GM23338 (cell line): ENCODE data around the gene UBXN2A. TPM values are rescaled to one million over a fixed set of nuclear protein-coding genes. Genes with fewer than 3 reads are reported as not detected.

Experiments
- ATAC-seq: fragments of 200-7000 bp; cut with Tn5 transposase; 3 replicates; pipeline ENCODE4 v1.9.1; 2020
- DNase-seq: peaks from one replicate; pipeline ENCODE4 v3.0.0-alpha.2; 2015; ENCODE audit warnings: low spot score
- H2AFZ ChIP-seq: fragments of 200-600 bp; sonication (generic); 2 replicates; pipeline ENCODE4 v1.8.0; 2016; ENCODE audit warnings: antibody characterized with exemption, mild to moderate bottlenecking, moderate library complexity
- H3F3A ChIP-seq: fragments of 200-600 bp; sonication (generic); replicated peaks from 2 replicates; pipeline ENCODE4 v1.8.0; 2017; ENCODE audit warnings: antibody characterized with exemption, mixed run types, low read depth
- H3K27ac ChIP-seq: fragments of 200-600 bp; sonication (generic); 2 replicates; pipeline ENCODE4 v1.6.1; 2016; ENCODE audit warnings: low read depth
- H3K27me3 ChIP-seq: fragments of 200-600 bp; sonication (generic); 2 replicates; pipeline ENCODE4 v1.8.0; 2016; ENCODE audit warnings: mild to moderate bottlenecking, mixed run types, moderate library complexity; ENCODE audit not compliant: insufficient read depth
- H3K36me3 ChIP-seq: fragments of 200-600 bp; sonication (generic); 2 replicates; pipeline ENCODE4 v1.8.0; 2016; ENCODE audit warnings: mild to moderate bottlenecking; ENCODE audit not compliant: insufficient read depth
- H3K4me1 ChIP-seq: fragments of 200-600 bp; sonication (generic); 2 replicates; pipeline ENCODE4 v1.8.0; 2016; ENCODE audit warnings: mild to moderate bottlenecking, moderate library complexity; ENCODE audit not compliant: insufficient read depth
- H3K4me2 ChIP-seq: fragments of 200-600 bp; sonication (generic); 2 replicates; pipeline ENCODE4 v1.7.1; 2017; ENCODE audit warnings: mixed run types
- H3K4me3 ChIP-seq: fragments of 200-600 bp; sonication (generic); 2 replicates; pipeline ENCODE4 v1.6.1; 2016; ENCODE audit warnings: mixed run types
- H3K79me2 ChIP-seq: fragments of 200-600 bp; sonication (generic); replicated peaks from 2 replicates; pipeline ENCODE4 v1.8.0; 2017; ENCODE audit warnings: mild to moderate bottlenecking; ENCODE audit not compliant: insufficient read depth
- H3K9me2 ChIP-seq: fragments of 200-600 bp; sonication (generic); 2 replicates; pipeline ENCODE4 v1.8.0; 2017; ENCODE audit not compliant: insufficient read depth
- H4K20me1 ChIP-seq: fragments of 200-600 bp; sonication (generic); replicated peaks from 2 replicates; pipeline ENCODE4 v1.8.0; 2017; ENCODE audit warnings: mild to moderate bottlenecking; ENCODE audit not compliant: insufficient read depth
- H3K27ac Mint-ChIP-seq: 2 replicates; pipeline ENCODE4 v1.8.0; 2020; ENCODE audit warnings: inconsistent platforms, mild to moderate bottlenecking, moderate library complexity, mixed read lengths
- H3K27me3 Mint-ChIP-seq: 3 replicates; pipeline ENCODE4 v1.8.0; 2022; ENCODE audit warnings: low read depth, mild to moderate bottlenecking, moderate library complexity, mixed read lengths, inconsistent platforms; ENCODE audit not compliant: insufficient read depth, poor library complexity
- H3K36me3 Mint-ChIP-seq: 3 replicates; pipeline ENCODE4 v1.8.0; 2021; ENCODE audit warnings: low read depth, mild to moderate bottlenecking, inconsistent platforms, moderate library complexity, mixed read lengths
- H3K4me1 Mint-ChIP-seq: 3 replicates; pipeline ENCODE4 v1.8.0; 2020; ENCODE audit warnings: mild to moderate bottlenecking, inconsistent platforms, mixed read lengths
- H3K4me3 Mint-ChIP-seq: 3 replicates; pipeline ENCODE4 v1.8.0; 2021; ENCODE audit warnings: moderate library complexity, mild to moderate bottlenecking, inconsistent platforms, mixed read lengths
- H3K9me3 Mint-ChIP-seq: 3 replicates; pipeline ENCODE4 v1.8.0; 2020; ENCODE audit warnings: moderate library complexity, mild to moderate bottlenecking, inconsistent platforms, mixed read lengths
- CREB1 ChIP-seq: fragments of 250-450 bp; sonication (Bioruptor Pico); IDR thresholded peaks from 2 replicates; pipeline ENCODE4 v1.5.0; 2020; ENCODE audit warnings: low read depth, mild to moderate bottlenecking, moderate library complexity
- EZH2 ChIP-seq: fragments of 200-600 bp; sonication (generic); IDR thresholded peaks from one replicate; pipeline ENCODE4 v1.8.0; 2017; ENCODE audit warnings: antibody characterized with exemption, mild to moderate bottlenecking, low read depth; ENCODE audit not compliant: unreplicated experiment
- EZH2phosphoT487 ChIP-seq: fragments of 200-600 bp; sonication (generic); IDR thresholded peaks from one replicate; pipeline ENCODE4 v1.8.1; 2018; ENCODE audit warnings: antibody characterized with exemption; ENCODE audit not compliant: unreplicated experiment
- JUNB ChIP-seq: IDR thresholded peaks from one replicate; pipeline ENCODE4 v1.6.1; 2016; ENCODE audit warnings: antibody characterized with exemption; ENCODE audit not compliant: unreplicated experiment
- NANOG ChIP-seq: IDR thresholded peaks from 2 replicates; pipeline ENCODE4 v1.6.1; 2016; ENCODE audit warnings: antibody characterized with exemption, borderline replicate concordance
- POLR2AphosphoS5 ChIP-seq: IDR thresholded peaks from 2 replicates; pipeline ENCODE4 v1.6.1; 2016; ENCODE audit warnings: antibody characterized with exemption, low read depth
- STAT1 ChIP-seq: IDR thresholded peaks from one replicate; pipeline ENCODE4 v1.6.1; 2016; ENCODE audit warnings: antibody characterized with exemption; ENCODE audit not compliant: unreplicated experiment
- ZNF114 ChIP-seq: fragments of 250-450 bp; sonication (Bioruptor Pico); IDR thresholded peaks from 2 replicates; pipeline ENCODE4 v1.5.0; 2020; ENCODE audit warnings: mild to moderate bottlenecking, moderate library complexity
- ZNF331 ChIP-seq: fragments of 250-450 bp; sonication (Bioruptor Pico); IDR thresholded peaks from 2 replicates; pipeline ENCODE4 v1.5.0; 2020; ENCODE audit warnings: low read depth, mild to moderate bottlenecking, moderate library complexity
- polyA plus RNA-seq: library from polyadenylated mRNA; unstranded; fragments of >200 nt; fragmentation: Nextera tagmentation; extraction: Ambion mirVana; gene quantifications from 2 replicates; pipeline ENCODE4 v1.2.1, GENCODE V29; 2016
- total RNA-seq: library from RNA; depleted of rRNA; stranded (reverse); fragments of >200 nt; shearing (Covaris generic); gene quantifications from 2 replicates; pipeline ENCODE4 v1.2.3, GENCODE V29; 2014
- TF ChIP-seq, protein P1 (sequence below): IDR thresholded peaks from one replicate; pipeline ENCODE4 v1.6.1; 2018; ENCODE audit warnings: antibody characterized with exemption; ENCODE audit not compliant: unreplicated experiment
- TF ChIP-seq, protein P2 (sequence below), 2 experiments: fragments of 200-600 bp in 1 of 2; sonication (generic) in 1 of 2; conservative IDR thresholded peaks; 2 replicates each; pipeline versions ENCODE4 v1.5.1 to v1.6.1; 2016 to 2017; ENCODE audit warnings: antibody characterized with exemption in 2 of 2, low read depth in 2 of 2, mild to moderate bottlenecking in 2 of 2, moderate library complexity in 1 of 2
- TF ChIP-seq, protein P3 (sequence below): fragments of 250-450 bp; sonication (Bioruptor Pico); IDR thresholded peaks from 2 replicates; pipeline ENCODE4 v1.5.0; 2020; ENCODE audit warnings: mild to moderate bottlenecking, moderate library complexity
- TF ChIP-seq, protein P4 (sequence below): IDR thresholded peaks from 2 replicates; pipeline ENCODE4 v1.6.1; 2016; ENCODE audit warnings: antibody characterized with exemption

UBXN2A gene
- total and polyA plus RNA-seq, 2 experiments from 2014 or later: 11.5 to 12.1 TPM

DNA sequence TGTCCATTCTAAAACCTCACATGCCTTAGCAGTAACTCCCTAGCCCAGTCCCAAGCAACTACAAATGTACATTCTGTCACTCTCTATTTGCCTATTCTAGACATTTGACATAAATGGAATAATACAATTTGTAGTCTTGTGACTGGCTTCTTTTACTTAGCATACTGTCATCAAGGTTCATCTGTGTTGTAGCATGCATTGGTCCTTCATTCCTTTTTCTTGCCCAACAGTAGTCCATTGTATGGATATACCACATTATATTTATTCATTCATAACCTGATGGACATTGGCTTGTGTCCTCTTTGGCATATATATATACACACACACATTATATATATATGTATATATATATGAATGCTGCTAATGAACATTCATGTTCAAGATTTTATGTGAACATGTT is 67.4 kb downstream of the UBXN2A start:
- Histone ChIP-seq H3K4me2 (no peak overlapping the region), H3K4me1 (peaks cover 18% of the 10 kb centered on the region), H3K4me3 (no peak overlapping the region), H4K20me1 (no peaks in the 10 kb centered on the region), H3K27me3 (peaks cover 14% of the 10 kb centered on the region), H3K36me3 (no peaks in the 10 kb centered on the region), H2AFZ (no peak overlapping the region), H3K27ac (no peak overlapping the region), H3F3A (peaks cover 11% of the 10 kb centered on the region; the same call in 1 of the 2 replicates), H3K9me2 (no peaks in the 10 kb centered on the region), H3K79me2 (no peaks in the 10 kb centered on the region)
- no peaks in the 10 kb centered on the region for H3K36me3 Mint-ChIP-seq
- no peak overlapping the region for H3K27ac Mint-ChIP-seq
- ATAC-seq (no peak), DNase-seq (no peak)
- peaks cover 15% of the 10 kb centered on the region for H3K27me3 Mint-ChIP-seq
- no peaks in the 10 kb centered on the region for H3K9me3 Mint-ChIP-seq
- peaks cover 14% of the 10 kb centered on the region; the same call in 2 of the 3 replicates for H3K4me1 Mint-ChIP-seq
- no peak overlapping the region for H3K4me3 Mint-ChIP-seq
- TF ChIP-seq NANOG (no peak), EZH2 (no peak), STAT1 (no peak), ZNF114 (CRISPR knock-in tag) (no peak), EZH2phosphoT487 (no peak), POLR2AphosphoS5 (no peak), CREB1 (CRISPR knock-in tag) (no peak), ZNF331 (CRISPR knock-in tag) (no peak), JUNB (no peak)
- TF ChIP-seq, protein P1, sequence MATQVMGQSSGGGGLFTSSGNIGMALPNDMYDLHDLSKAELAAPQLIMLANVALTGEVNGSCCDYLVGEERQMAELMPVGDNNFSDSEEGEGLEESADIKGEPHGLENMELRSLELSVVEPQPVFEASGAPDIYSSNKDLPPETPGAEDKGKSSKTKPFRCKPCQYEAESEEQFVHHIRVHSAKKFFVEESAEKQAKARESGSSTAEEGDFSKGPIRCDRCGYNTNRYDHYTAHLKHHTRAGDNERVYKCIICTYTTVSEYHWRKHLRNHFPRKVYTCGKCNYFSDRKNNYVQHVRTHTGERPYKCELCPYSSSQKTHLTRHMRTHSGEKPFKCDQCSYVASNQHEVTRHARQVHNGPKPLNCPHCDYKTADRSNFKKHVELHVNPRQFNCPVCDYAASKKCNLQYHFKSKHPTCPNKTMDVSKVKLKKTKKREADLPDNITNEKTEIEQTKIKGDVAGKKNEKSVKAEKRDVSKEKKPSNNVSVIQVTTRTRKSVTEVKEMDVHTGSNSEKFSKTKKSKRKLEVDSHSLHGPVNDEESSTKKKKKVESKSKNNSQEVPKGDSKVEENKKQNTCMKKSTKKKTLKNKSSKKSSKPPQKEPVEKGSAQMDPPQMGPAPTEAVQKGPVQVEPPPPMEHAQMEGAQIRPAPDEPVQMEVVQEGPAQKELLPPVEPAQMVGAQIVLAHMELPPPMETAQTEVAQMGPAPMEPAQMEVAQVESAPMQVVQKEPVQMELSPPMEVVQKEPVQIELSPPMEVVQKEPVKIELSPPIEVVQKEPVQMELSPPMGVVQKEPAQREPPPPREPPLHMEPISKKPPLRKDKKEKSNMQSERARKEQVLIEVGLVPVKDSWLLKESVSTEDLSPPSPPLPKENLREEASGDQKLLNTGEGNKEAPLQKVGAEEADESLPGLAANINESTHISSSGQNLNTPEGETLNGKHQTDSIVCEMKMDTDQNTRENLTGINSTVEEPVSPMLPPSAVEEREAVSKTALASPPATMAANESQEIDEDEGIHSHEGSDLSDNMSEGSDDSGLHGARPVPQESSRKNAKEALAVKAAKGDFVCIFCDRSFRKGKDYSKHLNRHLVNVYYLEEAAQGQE: no peak
- TF ChIP-seq, protein P2, sequence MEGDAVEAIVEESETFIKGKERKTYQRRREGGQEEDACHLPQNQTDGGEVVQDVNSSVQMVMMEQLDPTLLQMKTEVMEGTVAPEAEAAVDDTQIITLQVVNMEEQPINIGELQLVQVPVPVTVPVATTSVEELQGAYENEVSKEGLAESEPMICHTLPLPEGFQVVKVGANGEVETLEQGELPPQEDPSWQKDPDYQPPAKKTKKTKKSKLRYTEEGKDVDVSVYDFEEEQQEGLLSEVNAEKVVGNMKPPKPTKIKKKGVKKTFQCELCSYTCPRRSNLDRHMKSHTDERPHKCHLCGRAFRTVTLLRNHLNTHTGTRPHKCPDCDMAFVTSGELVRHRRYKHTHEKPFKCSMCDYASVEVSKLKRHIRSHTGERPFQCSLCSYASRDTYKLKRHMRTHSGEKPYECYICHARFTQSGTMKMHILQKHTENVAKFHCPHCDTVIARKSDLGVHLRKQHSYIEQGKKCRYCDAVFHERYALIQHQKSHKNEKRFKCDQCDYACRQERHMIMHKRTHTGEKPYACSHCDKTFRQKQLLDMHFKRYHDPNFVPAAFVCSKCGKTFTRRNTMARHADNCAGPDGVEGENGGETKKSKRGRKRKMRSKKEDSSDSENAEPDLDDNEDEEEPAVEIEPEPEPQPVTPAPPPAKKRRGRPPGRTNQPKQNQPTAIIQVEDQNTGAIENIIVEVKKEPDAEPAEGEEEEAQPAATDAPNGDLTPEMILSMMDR (conservative IDR thresholded peaks at IDR 0.05; ENCODE audit: low read depth in 2 of 2): no peak
- TF ChIP-seq, protein P3, sequence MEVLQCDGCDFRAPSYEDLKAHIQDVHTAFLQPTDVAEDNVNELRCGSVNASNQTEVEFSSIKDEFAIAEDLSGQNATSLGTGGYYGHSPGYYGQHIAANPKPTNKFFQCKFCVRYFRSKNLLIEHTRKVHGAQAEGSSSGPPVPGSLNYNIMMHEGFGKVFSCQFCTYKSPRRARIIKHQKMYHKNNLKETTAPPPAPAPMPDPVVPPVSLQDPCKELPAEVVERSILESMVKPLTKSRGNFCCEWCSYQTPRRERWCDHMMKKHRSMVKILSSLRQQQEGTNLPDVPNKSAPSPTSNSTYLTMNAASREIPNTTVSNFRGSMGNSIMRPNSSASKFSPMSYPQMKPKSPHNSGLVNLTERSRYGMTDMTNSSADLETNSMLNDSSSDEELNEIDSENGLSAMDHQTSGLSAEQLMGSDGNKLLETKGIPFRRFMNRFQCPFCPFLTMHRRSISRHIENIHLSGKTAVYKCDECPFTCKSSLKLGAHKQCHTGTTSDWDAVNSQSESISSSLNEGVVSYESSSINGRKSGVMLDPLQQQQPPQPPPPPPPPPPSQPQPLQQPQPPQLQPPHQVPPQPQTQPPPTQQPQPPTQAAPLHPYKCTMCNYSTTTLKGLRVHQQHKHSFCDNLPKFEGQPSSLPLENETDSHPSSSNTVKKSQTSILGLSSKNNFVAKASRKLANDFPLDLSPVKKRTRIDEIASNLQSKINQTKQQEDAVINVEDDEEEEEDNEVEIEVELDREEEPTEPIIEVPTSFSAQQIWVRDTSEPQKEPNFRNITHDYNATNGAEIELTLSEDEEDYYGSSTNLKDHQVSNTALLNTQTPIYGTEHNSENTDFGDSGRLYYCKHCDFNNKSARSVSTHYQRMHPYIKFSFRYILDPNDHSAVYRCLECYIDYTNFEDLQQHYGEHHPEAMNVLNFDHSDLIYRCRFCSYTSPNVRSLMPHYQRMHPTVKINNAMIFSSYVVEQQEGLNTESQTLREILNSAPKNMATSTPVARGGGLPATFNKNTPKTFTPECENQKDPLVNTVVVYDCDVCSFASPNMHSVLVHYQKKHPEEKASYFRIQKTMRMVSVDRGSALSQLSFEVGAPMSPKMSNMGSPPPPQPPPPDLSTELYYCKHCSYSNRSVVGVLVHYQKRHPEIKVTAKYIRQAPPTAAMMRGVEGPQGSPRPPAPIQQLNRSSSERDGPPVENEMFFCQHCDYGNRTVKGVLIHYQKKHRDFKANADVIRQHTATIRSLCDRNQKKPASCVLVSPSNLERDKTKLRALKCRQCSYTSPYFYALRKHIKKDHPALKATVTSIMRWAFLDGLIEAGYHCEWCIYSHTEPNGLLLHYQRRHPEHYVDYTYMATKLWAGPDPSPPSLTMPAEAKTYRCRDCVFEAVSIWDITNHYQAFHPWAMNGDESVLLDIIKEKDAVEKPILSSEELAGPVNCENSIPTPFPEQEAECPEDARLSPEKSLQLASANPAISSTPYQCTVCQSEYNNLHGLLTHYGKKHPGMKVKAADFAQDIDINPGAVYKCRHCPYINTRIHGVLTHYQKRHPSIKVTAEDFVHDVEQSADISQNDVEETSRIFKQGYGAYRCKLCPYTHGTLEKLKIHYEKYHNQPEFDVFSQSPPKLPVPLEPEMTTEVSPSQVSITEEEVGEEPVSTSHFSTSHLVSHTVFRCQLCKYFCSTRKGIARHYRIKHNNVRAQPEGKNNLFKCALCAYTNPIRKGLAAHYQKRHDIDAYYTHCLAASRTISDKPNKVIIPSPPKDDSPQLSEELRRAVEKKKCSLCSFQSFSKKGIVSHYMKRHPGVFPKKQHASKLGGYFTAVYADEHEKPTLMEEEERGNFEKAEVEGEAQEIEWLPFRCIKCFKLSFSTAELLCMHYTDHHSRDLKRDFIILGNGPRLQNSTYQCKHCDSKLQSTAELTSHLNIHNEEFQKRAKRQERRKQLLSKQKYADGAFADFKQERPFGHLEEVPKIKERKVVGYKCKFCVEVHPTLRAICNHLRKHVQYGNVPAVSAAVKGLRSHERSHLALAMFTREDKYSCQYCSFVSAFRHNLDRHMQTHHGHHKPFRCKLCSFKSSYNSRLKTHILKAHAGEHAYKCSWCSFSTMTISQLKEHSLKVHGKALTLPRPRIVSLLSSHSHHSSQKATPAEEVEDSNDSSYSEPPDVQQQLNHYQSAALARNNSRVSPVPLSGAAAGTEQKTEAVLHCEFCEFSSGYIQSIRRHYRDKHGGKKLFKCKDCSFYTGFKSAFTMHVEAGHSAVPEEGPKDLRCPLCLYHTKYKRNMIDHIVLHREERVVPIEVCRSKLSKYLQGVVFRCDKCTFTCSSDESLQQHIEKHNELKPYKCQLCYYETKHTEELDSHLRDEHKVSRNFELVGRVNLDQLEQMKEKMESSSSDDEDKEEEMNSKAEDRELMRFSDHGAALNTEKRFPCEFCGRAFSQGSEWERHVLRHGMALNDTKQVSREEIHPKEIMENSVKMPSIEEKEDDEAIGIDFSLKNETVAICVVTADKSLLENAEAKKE: no peak
- TF ChIP-seq, protein P4, sequence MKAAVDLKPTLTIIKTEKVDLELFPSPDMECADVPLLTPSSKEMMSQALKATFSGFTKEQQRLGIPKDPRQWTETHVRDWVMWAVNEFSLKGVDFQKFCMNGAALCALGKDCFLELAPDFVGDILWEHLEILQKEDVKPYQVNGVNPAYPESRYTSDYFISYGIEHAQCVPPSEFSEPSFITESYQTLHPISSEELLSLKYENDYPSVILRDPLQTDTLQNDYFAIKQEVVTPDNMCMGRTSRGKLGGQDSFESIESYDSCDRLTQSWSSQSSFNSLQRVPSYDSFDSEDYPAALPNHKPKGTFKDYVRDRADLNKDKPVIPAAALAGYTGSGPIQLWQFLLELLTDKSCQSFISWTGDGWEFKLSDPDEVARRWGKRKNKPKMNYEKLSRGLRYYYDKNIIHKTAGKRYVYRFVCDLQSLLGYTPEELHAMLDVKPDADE: no peak
